Left forelimb (tissue), 1 donor: ENCODE data around the gene XXYLT1.
"Not testable (repeated sequence)": the region's sequence is repeated elsewhere in the genome, so short reads cannot be mapped to it uniquely, and the experiment has no call there.

Experiments
- DNase-seq: peaks from one replicate; pipeline ENCODE4 v3.0.0-alpha.2; 2018; ENCODE audit warnings: low spot score

Gene XXYLT1, protein sequence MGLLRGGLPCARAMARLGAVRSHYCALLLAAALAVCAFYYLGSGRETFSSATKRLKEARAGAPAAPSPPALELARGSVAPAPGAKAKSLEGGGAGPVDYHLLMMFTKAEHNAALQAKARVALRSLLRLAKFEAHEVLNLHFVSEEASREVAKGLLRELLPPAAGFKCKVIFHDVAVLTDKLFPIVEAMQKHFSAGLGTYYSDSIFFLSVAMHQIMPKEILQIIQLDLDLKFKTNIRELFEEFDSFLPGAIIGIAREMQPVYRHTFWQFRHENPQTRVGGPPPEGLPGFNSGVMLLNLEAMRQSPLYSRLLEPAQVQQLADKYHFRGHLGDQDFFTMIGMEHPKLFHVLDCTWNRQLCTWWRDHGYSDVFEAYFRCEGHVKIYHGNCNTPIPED

GRCh38 chr3:195270817-195271409 lies at the start of gene XXYLT1:
XXYLT1 (minus strand) TSS chr3:195271159; CDS start chr3:195271058, 101 bp downstream.
- peak; percentile 96 for DNase-seq

DNA sequence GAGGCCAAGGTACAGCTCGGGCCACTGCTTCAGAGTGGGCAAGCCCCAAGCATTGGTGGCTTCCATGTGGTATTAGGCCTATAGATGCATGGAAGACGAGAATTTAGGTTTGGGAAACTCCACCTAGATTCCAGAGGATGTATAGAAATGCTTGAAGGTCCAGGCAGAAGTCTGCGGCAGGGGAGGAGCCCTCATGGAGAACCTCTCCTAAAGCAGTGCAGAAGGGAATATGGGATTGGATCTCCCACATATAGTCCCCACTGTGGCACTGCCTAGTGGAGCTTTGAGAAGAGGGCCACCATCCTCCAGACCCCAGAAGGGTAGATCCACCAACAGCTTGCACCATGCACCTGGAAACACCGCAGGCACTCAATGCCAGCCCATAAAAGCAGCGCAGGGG lies 48.1 kb upstream of the XXYLT1 start:
- DNase-seq, result no peak

DNA sequence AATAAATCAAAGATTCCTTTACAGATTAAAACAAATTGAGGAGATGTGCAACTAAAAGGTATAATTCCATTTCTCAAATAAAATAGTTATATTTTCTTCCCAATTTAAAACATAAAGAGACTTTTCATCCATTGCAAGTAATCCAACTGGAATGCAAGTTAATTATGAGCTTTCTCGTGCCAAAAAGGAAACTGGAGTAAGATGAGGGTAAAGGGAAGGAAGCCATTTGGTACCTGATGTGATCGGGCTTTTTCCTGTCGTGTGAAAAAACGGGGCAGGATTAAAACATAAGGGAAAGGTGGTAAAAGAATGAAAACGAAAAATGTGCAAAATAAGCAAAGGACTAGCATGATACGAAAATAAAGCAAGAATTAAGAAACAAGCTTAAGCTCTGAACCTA lies 41.8 kb upstream of the XXYLT1 start:
- DNase-seq, result no peak

DNA sequence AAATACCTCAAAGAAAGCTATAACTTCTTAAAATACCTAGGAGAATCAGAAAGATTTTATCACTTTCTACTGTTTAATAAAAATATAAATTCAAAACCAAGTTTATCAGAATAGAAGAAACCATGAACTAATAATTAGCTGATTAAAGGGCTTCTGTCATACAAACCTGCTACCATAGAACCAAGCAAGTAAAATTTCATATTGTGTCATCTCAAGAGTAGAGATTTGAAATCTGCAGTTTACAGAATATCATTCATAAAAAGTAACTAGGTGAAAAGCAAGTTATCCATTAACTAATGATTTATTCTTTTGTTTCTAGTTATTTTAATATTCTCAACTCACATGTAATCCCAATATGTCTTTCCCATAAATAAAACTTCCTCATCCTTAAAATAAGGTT lies 36.8 kb upstream of the XXYLT1 start:
- no peak for DNase-seq

DNA sequence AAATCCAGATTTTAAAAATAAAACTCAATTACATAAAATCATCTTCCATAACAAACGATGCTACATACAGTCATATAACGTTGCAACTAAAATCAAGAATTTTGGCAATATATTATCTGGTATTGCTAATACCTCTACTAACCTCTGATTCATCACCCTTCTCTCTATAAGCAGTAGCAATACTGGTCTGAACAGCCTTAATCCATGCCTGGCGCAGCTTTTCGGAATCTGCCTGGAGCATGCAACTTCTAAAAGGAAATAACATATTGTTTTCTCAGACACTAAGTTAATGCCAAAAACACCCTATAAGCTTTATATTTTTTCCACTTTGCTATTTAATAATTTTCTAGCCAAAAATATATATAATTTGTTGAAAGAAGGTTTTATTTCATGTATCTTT lies 35.4 kb upstream of the XXYLT1 start:
- no peak for DNase-seq

DNA sequence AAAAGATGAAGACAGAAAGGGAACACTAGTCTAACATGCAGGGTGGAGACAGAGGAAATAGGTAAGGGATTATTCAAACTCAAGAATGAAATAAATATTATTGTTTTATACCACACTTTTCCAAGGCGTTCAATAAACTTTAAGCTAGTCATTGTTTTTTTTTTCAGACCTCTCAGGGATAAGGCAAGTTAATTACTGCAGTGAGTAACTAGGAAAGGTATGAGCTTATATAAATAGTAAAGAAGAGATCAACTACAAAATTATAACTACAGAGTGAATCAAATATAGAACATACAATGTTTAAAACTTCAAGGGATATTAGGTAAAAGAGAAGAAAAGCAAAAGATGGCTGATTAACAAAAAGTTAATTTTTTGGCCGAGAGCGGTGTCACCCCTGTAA lies 31.5 kb upstream of the XXYLT1 start:
- DNase-seq, result no peak

- DNase-seq, result no peak
Observed at GRCh38 chr3:195297446-195297845, 26.5 kb upstream of the XXYLT1 start.

- DNase-seq, result no peak
Observed at GRCh38 chr3:195296662-195297061, 25.7 kb upstream of the XXYLT1 start.

DNA sequence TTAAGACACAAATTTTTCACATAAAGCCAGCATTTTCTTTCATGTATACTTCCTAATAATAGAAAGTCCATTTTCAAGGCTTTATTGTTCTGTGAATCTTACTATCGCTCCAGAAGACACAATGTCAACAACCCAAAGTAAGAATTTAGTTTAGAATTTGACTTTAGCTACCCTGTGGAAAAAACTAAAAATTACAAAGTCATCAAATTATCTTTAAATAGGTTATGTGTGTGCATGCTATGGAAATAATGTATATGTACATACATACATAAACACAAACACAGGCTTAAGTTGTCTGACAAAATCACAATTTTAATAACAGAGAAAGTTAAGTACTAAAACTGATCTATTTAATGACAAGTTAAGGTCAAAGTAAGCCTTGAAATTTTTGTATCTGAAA lies 20.2 kb upstream of the XXYLT1 start:
- DNase-seq, result no peak

DNA sequence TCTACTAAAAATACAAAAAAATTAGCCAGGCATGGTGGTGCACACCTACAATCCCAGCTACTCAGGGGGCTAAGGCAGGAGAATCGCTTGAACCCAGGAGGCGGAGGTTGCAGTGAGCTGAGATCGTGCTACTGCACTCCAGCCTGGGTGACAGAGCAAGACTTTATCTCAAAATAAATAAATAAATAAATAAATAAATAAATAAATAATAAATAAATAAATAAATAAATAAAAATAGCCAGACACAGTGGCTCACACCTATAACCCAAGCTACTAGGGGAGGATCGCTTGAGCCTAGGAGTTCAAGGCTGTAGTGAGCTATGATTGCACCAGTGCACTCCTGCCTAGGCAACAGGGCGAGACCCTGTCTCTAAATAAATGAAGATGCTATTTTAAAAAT lies 19.7 kb upstream of the XXYLT1 start:
- DNase-seq, result not testable (repeated sequence)

GRCh38 chr3:195286115-195286872 lies 15.3 kb upstream of the XXYLT1 start:
- no peak for DNase-seq

DNA sequence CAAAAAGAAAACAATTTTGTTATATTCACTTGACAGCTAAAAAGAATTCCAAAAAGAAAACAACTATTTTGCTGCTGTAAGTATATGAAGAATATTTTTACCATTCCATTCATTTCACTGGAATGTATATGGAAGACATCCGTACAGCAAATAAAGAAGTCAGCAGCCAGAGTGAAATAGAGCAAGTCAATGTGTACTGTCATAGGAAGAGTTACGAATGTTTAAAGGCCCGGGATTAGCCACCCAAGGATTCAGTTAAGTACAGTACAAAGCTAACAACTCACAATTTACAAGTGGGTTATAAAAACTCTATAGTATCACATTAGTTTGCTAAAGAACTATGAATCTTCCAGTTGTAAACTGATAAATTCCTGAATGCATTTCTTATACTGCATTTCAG lies 14.4 kb upstream of the XXYLT1 start:
- DNase-seq, result no peak

- DNase-seq, result no peak
Observed at GRCh38 chr3:195284842-195285241, 13.9 kb upstream of the XXYLT1 start.

GRCh38 chr3:195282961-195283360 lies 12.0 kb upstream of the XXYLT1 start:
- no peak for DNase-seq

DNA sequence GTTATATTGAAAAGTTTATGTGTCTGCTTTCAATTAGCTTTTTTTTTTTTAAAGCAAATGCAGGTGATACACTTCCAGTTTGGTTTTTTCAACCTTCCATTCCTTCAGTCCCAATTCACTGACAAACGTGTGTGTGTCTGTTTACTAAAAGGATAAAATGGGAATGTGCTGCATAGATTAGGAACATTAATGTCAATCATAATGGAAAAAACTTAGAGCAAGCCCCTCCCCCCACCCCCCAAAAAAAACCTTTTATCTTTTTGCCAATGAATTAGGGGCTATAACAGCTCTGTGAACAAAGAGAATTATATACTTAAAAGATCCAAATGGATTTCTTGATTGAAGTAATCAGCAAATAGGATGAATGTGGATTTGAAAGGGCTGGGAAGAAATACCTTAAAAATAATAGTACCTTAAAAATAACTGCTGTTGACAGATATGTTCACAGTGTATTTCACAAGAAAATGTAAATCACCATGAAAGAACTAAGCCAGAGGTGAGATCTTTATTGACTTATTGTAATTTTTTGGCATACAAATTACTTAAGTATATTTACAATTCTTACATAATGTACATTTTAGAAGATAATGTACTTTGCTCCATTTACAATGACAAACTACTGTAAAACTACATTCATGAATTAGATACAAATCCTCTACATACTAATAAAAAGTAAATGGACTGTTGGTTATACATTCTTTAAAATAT lies 3.5 kb upstream of the XXYLT1 start:
- DNase-seq, result no peak

DNA sequence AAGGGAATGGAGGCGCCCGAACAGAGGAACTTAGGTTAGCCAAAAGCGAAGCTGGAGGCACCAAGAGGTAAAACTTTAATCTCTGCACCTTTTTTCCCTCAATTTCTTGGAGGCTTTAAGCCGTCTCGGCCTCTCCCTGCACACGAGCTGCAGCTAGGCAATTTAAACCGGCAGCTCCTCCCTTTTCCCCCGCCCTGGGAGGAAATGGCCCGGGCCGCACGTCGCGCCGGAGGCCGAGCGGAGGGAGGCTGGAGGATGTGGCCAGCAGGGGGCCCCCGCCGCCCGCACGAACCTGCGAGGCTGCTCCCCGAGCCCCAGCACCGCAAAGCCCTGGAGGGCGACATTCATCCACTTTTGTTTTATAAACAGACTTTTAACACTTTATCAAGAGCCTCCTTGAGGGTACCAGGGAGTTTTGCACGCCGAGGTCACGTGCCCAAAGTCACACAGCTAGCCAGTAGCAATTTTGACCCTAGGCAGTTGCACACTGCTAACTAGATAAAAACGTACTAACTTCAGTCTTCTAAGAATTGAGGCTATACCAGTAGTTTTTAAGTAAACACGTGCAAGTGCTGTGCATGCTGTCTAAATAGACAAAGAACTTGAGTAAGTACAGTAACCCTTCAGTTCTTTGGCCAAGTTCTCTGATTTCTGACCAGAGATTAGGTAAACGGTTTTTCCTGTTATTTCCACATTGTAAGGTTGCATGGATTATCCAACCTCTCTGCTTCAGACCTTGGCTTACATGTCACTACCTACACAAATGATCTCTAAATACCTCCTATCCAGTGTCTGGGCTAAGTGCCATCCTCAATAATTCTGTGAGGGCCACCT lies 668 bp upstream of the XXYLT1 start:
- DNase-seq, result peak; percentile 93

DNA sequence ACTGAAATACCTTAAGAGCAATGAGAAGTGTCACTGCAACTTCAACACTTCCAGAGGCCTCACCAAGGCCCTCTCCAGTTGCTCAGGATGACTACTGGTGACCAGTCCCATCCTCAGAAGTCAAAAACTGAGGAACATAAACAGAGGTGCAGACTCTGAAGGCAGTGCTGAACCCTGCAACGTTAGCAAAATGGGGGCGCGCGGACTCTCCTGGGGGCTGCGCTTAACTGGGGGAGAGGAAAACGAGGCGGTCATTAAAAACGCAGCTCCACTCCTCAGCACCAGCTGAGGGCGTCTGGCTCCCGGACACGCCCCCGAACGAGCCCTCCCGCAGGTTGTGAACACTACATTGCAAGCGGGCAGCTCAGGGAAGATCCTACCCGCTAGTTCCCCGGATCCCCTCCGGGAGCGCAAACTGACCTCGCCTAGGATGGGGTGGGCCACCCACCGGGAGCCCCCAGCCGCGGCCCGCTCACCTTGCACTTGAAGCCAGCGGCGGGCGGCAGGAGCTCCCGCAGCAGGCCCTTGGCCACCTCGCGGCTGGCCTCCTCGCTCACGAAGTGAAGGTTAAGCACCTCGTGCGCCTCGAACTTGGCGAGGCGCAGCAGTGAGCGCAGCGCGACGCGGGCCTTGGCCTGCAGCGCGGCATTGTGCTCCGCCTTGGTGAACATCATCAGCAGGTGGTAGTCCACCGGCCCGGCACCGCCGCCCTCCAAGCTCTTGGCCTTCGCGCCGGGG lies 711 bp downstream of the XXYLT1 start:
- no peak for DNase-seq

DNA sequence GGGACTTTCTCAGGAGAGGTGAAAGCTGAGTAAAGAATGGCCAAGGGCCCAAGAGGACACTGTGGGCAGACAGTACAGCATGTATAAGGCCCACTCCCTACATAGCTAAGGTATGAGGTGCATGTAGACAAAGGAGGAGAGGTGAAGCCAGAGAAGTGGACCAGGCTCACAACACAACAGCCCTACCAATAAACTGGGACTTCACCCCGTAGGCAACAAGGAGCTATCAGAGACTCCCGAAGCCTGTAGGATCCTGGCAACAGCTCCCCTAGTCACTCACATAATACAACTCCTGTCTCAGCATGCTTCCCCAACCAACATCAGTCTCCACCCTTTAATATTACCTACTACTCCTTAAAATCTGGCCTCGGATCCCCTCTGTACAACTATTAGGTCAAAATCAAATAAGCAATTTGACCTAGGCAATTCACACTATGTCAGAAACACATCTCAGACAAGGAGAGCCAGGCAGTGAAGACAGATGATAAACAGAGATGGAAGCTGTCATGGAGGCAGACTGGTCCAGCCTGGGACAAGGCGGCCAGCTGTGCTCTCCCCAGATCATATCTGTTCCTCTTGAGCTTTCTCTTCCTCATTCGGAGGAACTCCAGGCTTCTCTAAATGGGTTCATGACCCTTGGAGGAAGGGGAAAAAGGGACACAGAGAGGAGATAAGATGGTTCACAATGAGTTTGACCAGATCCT lies 1.4 kb downstream of the XXYLT1 start:
- DNase-seq, result no peak

DNA sequence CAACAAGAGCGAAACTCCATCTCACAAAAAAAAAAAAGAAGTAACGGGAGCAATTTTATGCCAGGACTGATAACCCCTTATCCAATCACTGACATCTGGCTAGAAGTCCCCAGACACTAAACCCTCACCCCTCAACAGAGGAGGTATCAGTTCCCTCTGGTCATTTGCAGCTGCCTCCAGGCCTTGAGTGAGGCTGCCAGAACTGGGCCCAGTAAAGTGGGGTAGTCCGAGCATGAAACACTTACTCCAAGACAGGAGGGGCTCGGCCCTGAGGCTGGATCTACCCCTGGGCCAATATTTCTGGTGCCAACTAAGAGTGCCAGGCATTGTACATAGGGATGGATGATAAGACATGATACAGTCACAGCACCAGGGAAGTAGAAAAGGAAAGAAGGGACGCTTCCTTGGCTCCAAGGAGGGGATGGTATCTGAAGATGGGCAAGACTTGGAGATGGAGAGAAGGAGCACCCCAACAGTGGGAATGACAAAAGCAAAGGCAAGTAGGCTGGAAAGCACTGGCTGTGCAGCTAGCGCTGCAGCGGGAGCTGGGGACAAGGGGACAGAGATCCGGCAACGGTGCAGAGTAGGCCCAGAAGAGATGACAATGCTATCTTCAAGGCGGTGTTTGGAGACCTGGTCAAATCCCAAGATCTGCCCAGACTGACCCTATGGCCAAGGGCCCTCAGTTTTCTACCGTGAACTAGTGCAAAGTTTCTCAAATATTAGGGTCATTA lies 2.2 kb downstream of the XXYLT1 start:
- no peak for DNase-seq
